NB4 (cell line): Measurements from ENCODE around the gene AMPD3.

Experiments used
- DNase-seq: peaks from one replicate; pipeline ENCODE4 v3.0.0; 2010; ENCODE audit warnings: low read depth
- H3K4me3 ChIP-seq: one replicate; pipeline ENCODE4 v1.5.1; 2011; ENCODE audit warnings: mild to moderate bottlenecking, low read depth, low read length, moderate library complexity
- MYC ChIP-seq: IDR thresholded peaks from 2 replicates; pipeline ENCODE4 v1.6.1; 2011; ENCODE audit warnings: low read depth, low read length
- POLR2A ChIP-seq: IDR thresholded peaks from 2 replicates; pipeline ENCODE4 v1.6.1; 2011; ENCODE audit warnings: mild to moderate bottlenecking; ENCODE audit not compliant: insufficient read length; ENCODE audit errors: extremely low read depth
- TF ChIP-seq, protein P1 (sequence below): IDR thresholded peaks from one replicate; pipeline ENCODE4 v1.5.1; 2012; ENCODE audit warnings: low read depth, low read length
- TF ChIP-seq, protein P2 (sequence below): IDR thresholded peaks from 2 replicates; pipeline ENCODE4 v1.6.1; 2011; ENCODE audit warnings: low read depth, low read length

The AMPD3 gene

DNA sequence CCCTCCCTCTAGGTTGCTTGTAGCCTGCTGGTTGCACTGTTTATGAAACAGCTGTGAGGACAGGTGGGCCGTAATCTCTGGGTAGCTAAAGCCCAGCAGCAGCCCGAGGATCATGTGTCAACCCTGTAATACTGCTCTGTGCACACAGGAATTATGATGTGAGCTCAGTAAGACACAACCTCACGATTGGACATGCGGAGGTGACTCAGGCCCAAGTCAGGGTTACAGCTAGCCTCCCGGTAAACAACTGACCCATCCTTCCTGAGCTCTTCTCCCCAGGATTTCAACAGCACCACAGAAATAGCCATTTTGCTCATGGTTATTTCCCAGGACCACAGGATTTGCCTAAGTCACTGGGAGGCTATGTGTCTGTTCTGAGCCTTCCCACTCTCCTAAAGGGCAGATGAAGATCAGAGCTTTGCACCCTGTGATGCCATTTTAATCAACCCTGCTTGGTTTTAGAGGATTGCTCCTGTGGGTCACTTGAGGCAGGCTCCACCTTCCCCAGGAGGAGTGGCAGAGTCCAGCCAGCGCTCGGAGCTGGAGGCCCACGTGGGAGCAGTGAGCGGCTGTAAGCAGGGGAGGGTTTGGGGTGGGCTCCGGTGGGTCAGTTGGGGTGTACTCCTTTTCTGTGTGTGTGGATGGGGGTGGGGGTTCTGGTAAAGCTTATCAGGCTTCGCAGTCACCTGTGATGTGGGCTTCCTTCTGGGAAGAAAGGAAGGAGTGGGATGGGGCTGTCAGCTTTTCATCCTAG, at the start of gene AMPD3:
Gene AMPD3 (plus strand): TSS at position 387 of the 754 bp plus-strand sequence. CDS start 6,256 bp downstream, outside the sequence.
- TF ChIP-seq, protein P1, sequence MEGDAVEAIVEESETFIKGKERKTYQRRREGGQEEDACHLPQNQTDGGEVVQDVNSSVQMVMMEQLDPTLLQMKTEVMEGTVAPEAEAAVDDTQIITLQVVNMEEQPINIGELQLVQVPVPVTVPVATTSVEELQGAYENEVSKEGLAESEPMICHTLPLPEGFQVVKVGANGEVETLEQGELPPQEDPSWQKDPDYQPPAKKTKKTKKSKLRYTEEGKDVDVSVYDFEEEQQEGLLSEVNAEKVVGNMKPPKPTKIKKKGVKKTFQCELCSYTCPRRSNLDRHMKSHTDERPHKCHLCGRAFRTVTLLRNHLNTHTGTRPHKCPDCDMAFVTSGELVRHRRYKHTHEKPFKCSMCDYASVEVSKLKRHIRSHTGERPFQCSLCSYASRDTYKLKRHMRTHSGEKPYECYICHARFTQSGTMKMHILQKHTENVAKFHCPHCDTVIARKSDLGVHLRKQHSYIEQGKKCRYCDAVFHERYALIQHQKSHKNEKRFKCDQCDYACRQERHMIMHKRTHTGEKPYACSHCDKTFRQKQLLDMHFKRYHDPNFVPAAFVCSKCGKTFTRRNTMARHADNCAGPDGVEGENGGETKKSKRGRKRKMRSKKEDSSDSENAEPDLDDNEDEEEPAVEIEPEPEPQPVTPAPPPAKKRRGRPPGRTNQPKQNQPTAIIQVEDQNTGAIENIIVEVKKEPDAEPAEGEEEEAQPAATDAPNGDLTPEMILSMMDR = no peak
- TF ChIP-seq MYC (0 out of 2 replicates have a peak, but pooled peaks have one; percentile 17), POLR2A (peak; percentile 21)
- TF ChIP-seq, protein P2, sequence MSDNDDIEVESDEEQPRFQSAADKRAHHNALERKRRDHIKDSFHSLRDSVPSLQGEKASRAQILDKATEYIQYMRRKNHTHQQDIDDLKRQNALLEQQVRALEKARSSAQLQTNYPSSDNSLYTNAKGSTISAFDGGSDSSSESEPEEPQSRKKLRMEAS = peak; percentile 53
- DNase-seq = peak; percentile 67
- peak within 1 kb of the TSS; percentile 96 for H3K4me3 ChIP-seq

DNA sequence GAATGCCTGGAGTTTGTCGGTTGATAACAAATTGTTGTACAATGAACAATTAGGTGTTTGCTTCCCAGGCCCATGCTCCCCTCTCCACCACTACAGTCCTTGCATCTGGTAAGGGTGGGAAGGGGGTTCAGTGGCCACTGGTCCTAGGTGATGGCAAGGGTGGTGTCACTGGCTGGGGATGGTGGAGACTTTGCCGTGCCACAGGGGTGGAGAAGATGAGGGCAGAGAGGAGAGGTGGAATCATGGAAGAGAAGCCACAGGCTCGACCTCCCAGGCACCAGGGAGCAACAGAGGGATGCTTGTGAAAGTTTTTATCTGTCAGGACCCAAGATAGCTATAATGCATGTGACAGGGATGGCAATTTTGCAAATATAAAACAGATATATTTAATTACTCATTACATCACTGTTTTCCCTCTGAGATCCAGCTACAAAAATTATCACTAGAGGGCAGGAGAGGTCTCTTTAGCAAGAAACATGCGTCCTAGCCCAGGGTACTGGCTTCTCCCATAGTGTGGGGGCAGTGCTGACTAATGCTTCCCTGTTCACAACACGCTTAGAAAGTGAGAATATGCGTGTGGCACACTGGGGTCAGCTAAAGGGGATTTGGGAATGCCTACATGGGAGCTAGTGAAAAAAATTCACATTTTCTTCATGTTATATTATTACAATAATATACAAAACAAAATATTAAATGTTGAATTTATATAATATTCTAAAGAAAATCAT, 49.0 kb upstream of the AMPD3 start:
- peak; percentile 89 for DNase-seq
- TF ChIP-seq, protein P1 = peak; percentile 58
- TF ChIP-seq MYC = peak; percentile 78
- no peak for TF ChIP-seq POLR2A
- TF ChIP-seq, protein P2 = peak; percentile 67; the same call in 1 of the 2 replicates
- no peak overlapping the region for H3K4me3 ChIP-seq

DNA sequence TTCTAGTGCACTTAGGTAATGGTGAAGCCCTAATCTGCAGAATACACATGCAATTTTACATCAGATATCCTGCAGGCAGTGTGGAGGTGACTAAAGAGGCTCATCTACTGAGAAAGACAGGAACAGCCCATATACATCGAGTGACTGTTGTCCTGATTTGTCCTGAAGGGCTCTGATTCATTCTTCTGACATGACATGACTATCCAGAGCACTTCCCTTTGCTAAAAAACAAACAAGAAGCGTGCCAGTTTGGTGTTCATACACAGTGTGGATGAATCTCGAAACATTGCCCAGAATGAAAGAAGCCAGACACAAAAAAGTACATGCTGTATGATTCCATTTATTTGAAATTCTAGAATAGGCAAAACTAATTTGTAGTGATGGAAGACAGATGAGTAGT, 48.0 kb upstream of the AMPD3 start:
- TF ChIP-seq MYC (no peak), POLR2A (no peak)
- TF ChIP-seq, protein P2 = no peak
- TF ChIP-seq, protein P1 = no peak
- H3K4me3 ChIP-seq = no peak overlapping the region

DNA sequence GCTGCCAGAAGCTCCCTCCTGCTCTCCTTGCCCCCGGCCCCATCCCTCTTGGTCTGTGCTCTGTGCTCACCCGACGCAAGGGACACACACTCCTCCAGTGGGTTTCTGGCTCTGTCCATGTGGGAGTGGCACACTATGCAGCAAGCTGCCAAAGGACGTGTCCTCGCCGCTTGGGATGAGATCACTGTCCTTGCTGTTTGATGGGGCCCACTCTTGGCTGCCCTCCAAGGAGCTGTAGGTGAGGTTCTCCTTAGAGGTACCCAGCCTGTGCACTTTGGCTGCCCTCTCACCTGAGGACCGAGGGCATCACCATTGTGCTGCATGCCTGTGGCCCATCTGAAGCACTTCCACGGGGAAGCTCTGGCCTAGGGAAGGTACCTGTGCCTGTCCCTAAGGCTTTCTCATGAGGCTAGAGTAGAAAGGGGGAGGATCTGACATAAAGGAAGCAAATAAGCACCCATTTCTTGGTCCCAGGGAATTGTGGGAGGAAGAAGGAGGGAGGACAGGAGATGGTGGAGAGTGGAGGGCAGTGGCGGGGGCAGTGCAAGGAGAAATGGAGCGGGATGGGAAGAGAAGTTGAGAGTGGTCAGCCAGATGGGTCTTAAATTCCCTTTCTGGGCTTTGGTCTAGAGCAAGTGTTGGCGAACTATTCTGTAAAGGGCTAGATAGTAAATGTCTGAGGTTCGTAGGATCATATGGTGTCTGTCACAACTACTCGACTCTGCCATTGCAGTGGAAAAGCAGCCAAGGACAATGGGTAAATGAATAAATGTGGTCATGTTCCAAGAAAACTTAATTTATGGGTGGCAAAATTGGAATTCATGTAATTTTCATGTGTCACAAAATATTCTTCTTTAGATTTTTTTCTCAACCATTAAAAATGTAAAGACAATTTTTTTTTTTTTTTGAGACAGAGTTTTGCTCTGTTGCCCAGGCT, 47.0 kb upstream of the AMPD3 start:
- DNase-seq = no peak
- H3K4me3 ChIP-seq = no peak overlapping the region
- TF ChIP-seq POLR2A = no peak
- no peak for TF ChIP-seq MYC
- TF ChIP-seq, protein P1 = no peak
- TF ChIP-seq, protein P2 = no peak

More for the DNA sequence above, 48.0 kb upstream of the AMPD3 start:
- peak; percentile 35 for DNase-seq

DNA sequence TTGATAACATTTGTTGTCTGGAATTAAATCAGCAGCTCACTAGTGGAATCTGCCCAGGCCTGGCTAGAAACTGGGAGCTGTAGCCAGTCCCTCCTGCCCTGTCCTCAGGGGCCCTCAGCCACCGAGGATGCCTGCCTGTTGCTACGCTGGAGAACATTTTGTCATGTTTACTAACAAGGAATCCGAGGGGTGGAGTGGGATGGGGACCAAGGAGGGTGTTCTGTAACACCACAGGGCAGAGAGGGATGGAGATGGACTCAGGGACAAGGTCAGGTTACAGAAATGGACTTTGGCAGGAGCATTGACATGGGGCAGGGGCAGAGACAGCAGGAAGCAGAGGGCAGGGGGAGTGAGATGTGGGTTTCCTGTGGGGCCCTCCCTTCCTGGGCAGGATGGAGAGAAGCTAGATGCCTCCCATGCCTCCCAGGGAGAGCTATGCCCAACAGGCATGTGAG, 45.8 kb upstream of the AMPD3 start:
- no peak overlapping the region for H3K4me3 ChIP-seq
- DNase-seq = peak; percentile 81
- TF ChIP-seq POLR2A (no peak), MYC (no peak)
- TF ChIP-seq, protein P2 = no peak
- TF ChIP-seq, protein P1 = no peak
